ENCODE results near the gene AHCY. TPM values are rescaled to one million over a fixed set of nuclear protein-coding genes. Genes with fewer than 3 reads are reported as not detected.
"Not testable (repeated sequence)": the region's sequence is repeated elsewhere in the genome, so short reads cannot be mapped to it uniquely, and the experiment has no call there.

Gene AHCY
- total RNA-seq, 1 donor from 2014 or later: 77.9 TPM

DNA sequence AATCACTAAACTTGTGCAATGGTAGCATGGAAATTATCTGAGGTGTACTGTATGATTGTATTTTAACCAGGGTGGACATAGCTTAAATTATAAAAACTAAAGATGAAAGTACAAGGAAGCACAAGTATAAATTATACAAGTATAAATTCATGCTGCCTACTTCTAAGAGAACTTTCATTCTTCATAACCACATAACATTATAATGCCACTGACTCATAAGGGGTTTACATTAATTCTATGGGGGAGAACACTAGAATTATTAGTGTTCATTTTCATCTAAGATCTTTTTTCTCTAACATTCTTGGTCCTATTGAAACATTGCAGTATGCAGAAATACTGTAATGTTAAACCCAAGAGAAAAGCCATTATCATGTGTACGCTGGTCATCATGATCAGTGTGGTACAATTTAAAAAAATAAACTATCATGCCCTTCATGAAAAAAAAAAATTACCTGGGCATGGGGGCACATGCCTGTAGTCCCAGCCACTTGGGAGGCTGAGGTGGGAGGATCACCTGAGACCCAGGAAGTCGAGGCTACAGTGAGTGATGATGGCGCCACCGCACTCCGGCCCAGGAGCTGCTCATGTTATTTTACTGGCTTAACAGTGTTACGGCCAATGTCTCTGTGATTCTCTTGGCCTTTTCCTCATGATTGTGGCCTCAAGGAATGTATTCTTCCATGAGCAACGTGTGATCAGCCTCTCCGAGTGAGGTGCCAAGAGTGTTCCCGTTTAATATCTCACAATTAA, 25.9 kb upstream of the AHCY start:
- H3K4me1 Mint-ChIP-seq: no peaks in the 10 kb centered on the region
- TF ChIP-seq, protein P1, sequence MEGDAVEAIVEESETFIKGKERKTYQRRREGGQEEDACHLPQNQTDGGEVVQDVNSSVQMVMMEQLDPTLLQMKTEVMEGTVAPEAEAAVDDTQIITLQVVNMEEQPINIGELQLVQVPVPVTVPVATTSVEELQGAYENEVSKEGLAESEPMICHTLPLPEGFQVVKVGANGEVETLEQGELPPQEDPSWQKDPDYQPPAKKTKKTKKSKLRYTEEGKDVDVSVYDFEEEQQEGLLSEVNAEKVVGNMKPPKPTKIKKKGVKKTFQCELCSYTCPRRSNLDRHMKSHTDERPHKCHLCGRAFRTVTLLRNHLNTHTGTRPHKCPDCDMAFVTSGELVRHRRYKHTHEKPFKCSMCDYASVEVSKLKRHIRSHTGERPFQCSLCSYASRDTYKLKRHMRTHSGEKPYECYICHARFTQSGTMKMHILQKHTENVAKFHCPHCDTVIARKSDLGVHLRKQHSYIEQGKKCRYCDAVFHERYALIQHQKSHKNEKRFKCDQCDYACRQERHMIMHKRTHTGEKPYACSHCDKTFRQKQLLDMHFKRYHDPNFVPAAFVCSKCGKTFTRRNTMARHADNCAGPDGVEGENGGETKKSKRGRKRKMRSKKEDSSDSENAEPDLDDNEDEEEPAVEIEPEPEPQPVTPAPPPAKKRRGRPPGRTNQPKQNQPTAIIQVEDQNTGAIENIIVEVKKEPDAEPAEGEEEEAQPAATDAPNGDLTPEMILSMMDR (IDR thresholded peaks at IDR 0.05): no peak
- intact Hi-C loops (cut with micrococcal nuclease): no loop called here
- H3K4me3 Mint-ChIP-seq: no peak overlapping the region
- DNase-seq (no peak), ATAC-seq (ENCODE audit: low read depth) (no peak)
- peaks cover 3% of the 10 kb centered on the region for H3K27me3 Mint-ChIP-seq
- CTCF ChIA-PET: no interaction called here
- POLR2A ChIA-PET: no interaction called here
- no peak overlapping the region for H3K27ac Mint-ChIP-seq
- no peaks in the 10 kb centered on the region for H3K9me3 Mint-ChIP-seq
- H3K36me3 Mint-ChIP-seq (ENCODE audit: low read depth): no peaks in the 10 kb centered on the region

DNA sequence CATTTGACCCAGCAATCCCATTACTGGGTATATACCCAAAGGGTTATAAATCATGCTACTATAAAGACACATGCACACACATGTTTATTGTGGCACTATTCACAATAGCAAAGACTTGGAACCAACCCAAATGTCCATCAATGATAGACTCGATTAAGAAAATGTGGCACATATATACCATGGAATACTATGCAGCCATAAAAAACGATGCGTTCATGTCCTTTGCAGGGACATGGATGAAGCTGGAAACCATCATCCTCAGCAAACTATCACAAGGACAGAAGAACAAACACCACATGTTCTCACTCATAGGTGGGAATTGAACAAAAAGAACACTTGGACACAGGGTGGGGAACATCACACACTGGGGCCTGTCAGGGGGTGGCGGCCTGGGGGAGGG, 25.1 kb upstream of the AHCY start:
- ATAC-seq (ENCODE audit: low read depth); POLR2A ChIA-PET; H3K27me3 Mint-ChIP-seq; CTCF ChIA-PET; DNase-seq; intact Hi-C loops (cut with micrococcal nuclease); H3K4me1 Mint-ChIP-seq; H3K9me3 Mint-ChIP-seq; H3K36me3 Mint-ChIP-seq (ENCODE audit: low read depth); H3K4me3 Mint-ChIP-seq; H3K27ac Mint-ChIP-seq: not testable (repeated sequence)

DNA sequence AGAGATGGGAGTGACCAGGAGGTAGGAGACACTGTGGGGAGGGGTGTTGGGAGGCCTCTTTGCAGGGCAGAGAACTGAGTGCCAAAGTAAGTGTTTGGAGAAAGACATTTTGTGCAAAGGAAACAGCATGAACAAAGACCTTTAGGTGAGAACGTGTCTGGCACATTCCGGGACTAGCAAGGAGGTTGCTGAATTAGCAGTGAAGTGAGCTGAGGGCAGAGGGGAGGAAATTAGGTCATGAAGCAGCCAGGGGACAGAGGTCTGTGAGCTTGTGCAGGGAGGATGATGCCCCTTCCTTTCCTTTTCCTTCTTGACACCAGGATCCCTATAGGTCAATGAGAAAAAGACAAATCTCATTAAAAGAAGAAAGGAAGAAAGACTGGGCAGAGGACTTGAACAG, 21.4 kb upstream of the AHCY start:
- Mint-ChIP-seq H3K4me3 (no peak overlapping the region), H3K4me1 (no peaks in the 10 kb centered on the region), H3K27me3 (peaks cover 5% of the 10 kb centered on the region), H3K36me3 (ENCODE audit: low read depth) (no peaks in the 10 kb centered on the region), H3K27ac (no peak overlapping the region), H3K9me3 (no peaks in the 10 kb centered on the region)
- intact Hi-C loops (cut with micrococcal nuclease): no loop called here
- no peak for DNase-seq
- ATAC-seq (ENCODE audit: low read depth): no peak
- ChIA-PET CTCF (interaction anchor here (2.0 kb wide), 1 partner anchor 12 kb away, joined by 7 read pairs; no protein-coding TSS in a partner anchor), POLR2A (no interaction called here)
- TF ChIP-seq, protein P1 (IDR thresholded peaks at IDR 0.05): no peak

DNA sequence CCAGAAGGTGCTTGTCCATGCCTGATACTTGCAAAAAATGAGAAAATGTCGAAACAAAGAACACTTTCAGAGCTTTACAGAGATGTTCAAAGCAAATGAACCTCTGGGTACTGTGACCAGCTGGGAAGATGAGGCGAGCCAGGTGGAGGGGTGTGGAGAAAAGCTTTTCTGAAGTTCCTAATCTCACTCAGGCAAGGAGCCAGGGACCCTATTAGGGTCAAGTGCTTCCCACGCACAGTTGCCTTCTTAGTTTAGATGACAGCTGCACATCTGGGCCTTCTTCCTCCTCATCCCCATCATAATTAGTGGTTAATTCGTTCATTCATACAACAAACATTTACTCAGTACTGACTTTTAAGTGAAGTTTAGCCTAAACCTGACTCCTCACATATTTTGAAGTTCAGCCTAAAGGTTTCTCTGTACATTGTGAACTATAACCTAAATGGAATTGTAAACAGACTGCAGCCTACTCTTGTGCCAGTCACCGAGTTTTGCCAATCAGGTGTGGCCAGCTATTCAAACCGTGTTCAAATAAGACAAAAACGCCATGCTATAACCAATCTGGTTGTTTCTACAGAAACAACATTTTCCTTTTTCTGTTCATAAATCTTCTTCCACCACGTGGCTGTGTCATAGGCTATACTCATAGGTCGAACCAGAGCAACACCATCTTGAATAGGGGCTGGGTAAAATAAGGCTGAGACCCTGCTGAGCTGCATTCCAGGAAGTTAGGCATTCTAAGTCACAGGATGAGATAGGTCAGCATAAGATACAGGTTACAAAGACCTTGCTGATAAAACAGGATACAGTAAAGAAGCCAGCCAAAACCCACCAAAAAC, 19.3 kb upstream of the AHCY start:
- ChIA-PET CTCF (interaction anchor here (1.0 to 2.0 kb wide), 2 partner anchors 10 kb away, joined by 4 to 7 read pairs; no protein-coding TSS in a partner anchor), POLR2A (no interaction called here)
- intact Hi-C loops (cut with micrococcal nuclease): no loop called here
- no peaks in the 10 kb centered on the region for H3K9me3 Mint-ChIP-seq
- ATAC-seq (ENCODE audit: low read depth) (no peak), DNase-seq (no peak)
- no peaks in the 10 kb centered on the region for H3K36me3 Mint-ChIP-seq (ENCODE audit: low read depth)
- no peaks in the 10 kb centered on the region for H3K4me1 Mint-ChIP-seq
- TF ChIP-seq, protein P1 (IDR thresholded peaks at IDR 0.05): no peak
- peaks cover 5% of the 10 kb centered on the region for H3K27me3 Mint-ChIP-seq
- H3K27ac Mint-ChIP-seq: no peak overlapping the region
- no peak overlapping the region for H3K4me3 Mint-ChIP-seq

DNA sequence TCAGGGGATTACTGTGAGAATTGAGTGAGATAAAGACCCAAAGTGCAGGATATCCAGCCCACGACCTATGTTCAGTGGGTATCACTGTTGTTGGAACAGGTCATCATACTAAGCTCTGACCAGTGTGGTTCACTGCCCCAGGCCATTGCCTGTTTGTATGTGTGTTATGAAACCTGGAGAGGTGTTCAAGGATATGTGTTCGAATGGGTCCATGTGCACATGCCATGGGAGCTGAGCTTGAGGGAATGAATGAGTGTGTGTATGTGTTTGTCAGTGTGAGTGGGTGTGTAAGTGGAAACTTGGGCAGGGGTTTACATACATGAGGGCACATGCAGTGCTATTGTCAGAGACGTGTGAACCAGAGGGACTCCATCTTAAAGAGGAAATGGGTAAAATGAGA, 17.7 kb upstream of the AHCY start:
- CTCF ChIA-PET: interaction anchor here (0.6 kb wide), 1 partner anchor 32 kb away, joined by 3 read pairs; no protein-coding TSS in a partner anchor
- Mint-ChIP-seq H3K9me3 (no peaks in the 10 kb centered on the region), H3K36me3 (ENCODE audit: low read depth) (no peaks in the 10 kb centered on the region), H3K27ac (no peak overlapping the region), H3K4me1 (no peaks in the 10 kb centered on the region), H3K27me3 (peaks cover 5% of the 10 kb centered on the region), H3K4me3 (no peak overlapping the region)
- TF ChIP-seq, protein P1 (IDR thresholded peaks at IDR 0.05): no peak
- intact Hi-C loops (cut with micrococcal nuclease): no loop called here
- DNase-seq (no peak), ATAC-seq (ENCODE audit: low read depth) (no peak)
- POLR2A ChIA-PET: no interaction called here
